ENCODE data around the gene EFNA5.
A peak's percentile ranks its signal among the peaks of the same experiment; 100 is the strongest.

The EFNA5 gene

DNA sequence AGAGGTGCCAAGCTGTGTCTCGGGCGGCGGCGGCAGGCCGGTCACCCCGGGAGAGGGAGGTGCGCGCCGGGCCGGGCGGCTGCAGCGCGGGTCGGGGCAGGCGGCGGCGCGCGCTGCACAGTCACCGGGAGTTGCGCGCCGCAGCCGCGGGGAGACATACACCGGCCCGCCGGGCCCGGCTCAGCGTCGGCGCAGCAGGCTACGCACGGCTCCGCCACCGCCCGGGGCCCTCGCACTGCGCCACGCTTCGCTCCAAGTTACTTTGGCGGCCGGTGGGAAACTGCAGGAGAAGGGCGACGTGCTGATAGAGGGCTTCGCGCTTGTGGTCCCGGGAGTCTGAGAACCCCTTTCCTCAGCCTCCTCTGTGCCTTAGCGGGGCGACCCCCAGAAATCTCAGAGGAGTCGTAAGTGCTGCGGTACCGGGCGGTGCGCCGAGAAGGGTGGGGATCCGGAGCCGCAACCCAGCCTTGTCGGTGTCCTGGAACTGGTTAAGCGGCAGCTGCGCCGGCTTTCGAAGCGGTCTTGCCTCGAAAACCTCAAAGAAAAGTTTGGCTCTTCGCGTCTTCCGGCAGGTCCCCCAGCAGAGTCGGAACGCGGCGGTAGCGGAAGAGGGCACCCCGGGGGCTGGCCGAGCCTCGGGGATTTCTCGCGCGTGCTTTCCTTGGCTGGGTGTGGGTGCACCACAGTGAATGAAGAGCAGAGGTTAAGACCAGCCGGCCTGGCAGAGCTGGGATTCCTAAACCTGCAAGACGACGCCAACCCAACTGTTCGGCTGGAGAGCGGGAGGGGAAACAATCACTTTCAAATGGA, at the start of gene EFNA5:
Gene EFNA5 (minus strand): TSS at position 6 of the 810 bp plus-strand sequence.
- peak within 1 kb of the TSS; percentile 83 for H3K4me3 Mint-ChIP-seq
- no peak within 1 kb of the TSS for H3K27ac Mint-ChIP-seq
- H3K4me1 Mint-ChIP-seq (ENCODE audit: low read depth): peaks cover 26% of the 10 kb centered on the region
- peaks cover 42% of the 10 kb centered on the region for H3K27me3 Mint-ChIP-seq
- H3K9me3 Mint-ChIP-seq (ENCODE audit: low read depth): no peaks in the 10 kb centered on the region
- H3K36me3 Mint-ChIP-seq: no peaks in the 10 kb centered on the region

DNA sequence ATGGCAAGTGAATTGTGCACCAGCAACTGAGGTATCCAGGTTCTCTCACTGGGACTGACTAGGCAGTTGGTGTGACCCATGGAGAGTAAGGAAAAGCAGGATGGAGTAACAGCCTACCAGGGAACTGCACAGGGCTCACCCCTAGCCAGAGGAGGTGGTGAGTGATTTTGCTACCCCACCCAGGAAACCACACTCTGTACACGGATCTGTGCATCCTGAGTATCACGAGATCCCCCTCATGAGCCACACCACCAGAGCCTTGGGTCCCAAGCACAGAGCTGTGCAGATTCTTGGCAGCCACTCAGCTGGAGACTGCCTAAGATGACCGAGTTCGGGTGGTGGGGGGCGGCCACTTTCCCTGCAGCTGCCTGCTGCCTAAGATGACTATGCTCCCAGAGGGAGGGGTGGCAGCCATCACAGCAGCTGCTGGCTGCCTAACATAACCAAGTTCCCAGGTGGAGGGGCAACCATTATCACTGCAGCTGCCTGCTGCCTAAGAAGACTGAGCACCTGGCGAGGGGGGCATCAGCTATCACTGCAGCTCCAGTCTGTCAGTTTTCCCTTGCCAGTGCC, 48.4 kb upstream of the EFNA5 start:
- Mint-ChIP-seq H3K4me1 (ENCODE audit: low read depth) (no peaks in the 10 kb centered on the region), H3K27ac (no peak overlapping the region), H3K9me3 (ENCODE audit: low read depth) (peaks cover 13% of the 10 kb centered on the region), H3K36me3 (no peaks in the 10 kb centered on the region), H3K27me3 (peaks cover 6% of the 10 kb centered on the region), H3K4me3 (no peak overlapping the region)

DNA sequence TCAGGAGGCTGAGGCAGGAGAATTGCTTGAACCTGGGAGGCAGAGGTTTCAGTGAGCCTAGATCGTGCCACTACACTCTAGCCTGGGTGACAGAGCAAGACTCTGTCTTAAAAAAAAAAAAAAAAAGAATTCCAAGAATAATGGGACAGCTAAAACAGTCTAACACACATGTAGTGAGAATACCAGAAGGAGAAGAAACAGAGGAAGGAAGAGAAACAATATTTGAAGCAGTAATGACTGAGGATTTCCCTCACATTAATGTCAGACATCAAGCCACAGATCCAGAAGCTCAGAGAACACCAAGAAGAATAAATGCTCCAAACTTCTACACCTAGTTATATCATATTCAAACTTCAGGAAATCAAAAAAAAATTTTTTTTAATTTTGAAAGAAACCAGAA, 47.1 kb upstream of the EFNA5 start:
- Mint-ChIP-seq H3K4me3 (no peak overlapping the region), H3K4me1 (ENCODE audit: low read depth) (no peaks in the 10 kb centered on the region), H3K9me3 (ENCODE audit: low read depth) (peaks cover 13% of the 10 kb centered on the region), H3K36me3 (no peaks in the 10 kb centered on the region), H3K27me3 (peaks cover 11% of the 10 kb centered on the region), H3K27ac (no peak overlapping the region)

DNA sequence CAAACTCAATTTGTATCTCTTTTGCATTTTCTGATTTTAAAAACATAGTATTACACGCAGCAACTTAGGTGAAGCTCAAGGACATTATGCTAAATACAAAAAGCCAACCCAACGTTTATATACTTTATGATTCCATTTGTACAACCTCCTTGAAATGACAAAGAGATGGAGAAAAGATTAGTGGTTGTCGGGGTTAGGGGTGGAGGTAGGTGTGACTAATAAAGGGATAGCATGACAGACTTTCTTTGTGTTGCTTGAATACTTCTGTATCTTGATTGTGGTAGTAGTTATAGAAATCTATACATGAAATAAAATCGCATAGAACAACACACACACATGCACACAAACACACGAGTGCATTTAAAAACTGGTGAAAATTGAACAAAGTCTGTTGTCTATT, 42.5 kb upstream of the EFNA5 start:
- Mint-ChIP-seq H3K36me3 (no peaks in the 10 kb centered on the region), H3K9me3 (ENCODE audit: low read depth) (peaks cover 6% of the 10 kb centered on the region), H3K27ac (no peak overlapping the region), H3K4me1 (ENCODE audit: low read depth) (no peaks in the 10 kb centered on the region), H3K4me3 (no peak overlapping the region), H3K27me3 (peaks cover 14% of the 10 kb centered on the region)

DNA sequence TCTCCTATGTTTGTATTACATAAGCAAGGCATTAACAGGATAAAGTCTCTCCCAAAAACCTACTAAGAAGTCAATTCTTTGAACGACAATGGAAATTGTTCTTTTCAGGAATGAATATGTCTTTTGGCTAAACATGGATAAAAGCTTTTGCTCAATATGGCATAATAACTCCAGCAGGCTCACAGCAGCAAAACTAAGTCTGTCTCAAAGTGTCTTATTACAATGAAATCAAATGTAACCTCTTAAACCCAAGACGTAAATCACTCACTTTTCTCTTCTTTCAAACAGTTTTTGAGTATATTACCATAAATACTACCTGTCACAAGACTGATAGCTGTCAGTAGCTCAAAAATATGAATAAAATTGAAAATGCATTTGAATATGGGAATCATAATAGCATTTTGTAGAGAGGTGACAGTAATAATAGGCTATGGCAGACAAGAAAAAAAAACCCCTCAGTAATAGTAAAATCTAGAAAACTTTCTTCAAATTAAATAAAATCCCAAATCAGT, 41.7 kb upstream of the EFNA5 start:
- Mint-ChIP-seq H3K4me3 (no peak overlapping the region), H3K9me3 (ENCODE audit: low read depth) (peaks cover 11% of the 10 kb centered on the region), H3K36me3 (no peaks in the 10 kb centered on the region), H3K27me3 (peaks cover 16% of the 10 kb centered on the region), H3K4me1 (ENCODE audit: low read depth) (no peaks in the 10 kb centered on the region), H3K27ac (no peak overlapping the region)

DNA sequence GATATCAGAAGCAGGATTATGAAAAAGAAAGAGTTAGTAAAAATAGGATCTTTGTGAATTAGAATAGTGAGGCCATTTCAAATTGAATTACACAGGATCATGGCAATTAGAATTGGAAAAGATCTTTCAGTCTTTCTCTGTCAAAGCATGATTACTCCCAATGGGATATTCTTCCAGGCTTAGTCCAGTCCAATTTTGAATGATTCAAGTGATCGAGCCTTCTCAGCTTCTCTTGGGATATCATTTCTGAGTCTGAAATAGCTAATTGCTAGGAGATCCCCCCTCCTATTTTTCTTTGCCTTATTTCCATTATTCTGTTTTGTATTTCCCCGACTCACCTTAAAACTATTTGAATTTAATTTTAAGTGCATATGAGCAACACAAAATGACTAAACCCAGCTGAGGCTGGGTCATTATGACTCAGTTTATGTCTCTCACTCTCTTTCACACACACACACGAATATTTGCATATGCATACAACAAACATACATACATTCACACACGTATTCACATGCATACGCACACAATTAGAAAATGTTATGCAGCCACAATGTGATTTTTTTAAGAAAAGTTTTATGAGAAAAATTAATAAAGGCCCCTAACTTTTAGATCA, 34.8 kb upstream of the EFNA5 start:
- Mint-ChIP-seq H3K27ac (no peak overlapping the region), H3K4me1 (ENCODE audit: low read depth) (no peaks in the 10 kb centered on the region), H3K9me3 (ENCODE audit: low read depth) (peaks cover 7% of the 10 kb centered on the region), H3K27me3 (peaks cover 7% of the 10 kb centered on the region), H3K36me3 (no peaks in the 10 kb centered on the region), H3K4me3 (no peak overlapping the region)

DNA sequence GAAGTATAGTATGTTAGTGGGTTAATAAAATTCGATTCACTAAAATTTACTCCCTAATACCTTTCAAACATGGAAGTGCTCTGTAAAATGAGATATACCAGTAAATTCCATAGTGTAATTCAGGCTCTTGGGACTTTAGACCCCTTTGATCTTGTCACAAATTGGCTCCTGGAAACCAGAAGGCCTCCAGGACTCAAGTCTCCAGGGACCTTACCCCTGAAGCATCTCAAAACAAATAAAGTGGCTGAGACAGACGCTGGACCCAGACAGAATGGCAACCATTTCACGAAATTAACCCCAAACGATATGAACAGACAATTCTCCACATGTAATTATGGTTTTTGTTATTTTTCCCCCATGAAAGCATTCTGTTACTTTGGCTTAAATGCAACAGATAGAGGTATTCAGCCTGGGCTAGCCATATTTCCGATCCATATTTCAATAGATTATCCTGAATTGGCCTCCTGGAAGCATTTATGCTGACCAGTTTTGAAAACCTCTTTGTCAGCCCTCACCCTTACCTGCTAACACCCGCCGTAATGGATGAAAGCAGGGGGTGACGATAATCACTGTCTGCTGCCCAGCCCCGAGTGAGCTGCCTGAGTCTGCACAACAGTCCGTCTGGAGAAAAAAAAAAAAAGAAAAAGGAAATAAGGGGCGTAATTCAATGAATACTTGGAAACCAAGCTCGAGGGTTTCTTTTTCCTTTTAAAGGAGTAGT, 34.1 kb upstream of the EFNA5 start:
- Mint-ChIP-seq H3K4me3 (no peak overlapping the region), H3K4me1 (ENCODE audit: low read depth) (no peaks in the 10 kb centered on the region), H3K27me3 (peaks cover 7% of the 10 kb centered on the region), H3K36me3 (no peaks in the 10 kb centered on the region), H3K27ac (no peak overlapping the region), H3K9me3 (ENCODE audit: low read depth) (peaks cover 7% of the 10 kb centered on the region)

DNA sequence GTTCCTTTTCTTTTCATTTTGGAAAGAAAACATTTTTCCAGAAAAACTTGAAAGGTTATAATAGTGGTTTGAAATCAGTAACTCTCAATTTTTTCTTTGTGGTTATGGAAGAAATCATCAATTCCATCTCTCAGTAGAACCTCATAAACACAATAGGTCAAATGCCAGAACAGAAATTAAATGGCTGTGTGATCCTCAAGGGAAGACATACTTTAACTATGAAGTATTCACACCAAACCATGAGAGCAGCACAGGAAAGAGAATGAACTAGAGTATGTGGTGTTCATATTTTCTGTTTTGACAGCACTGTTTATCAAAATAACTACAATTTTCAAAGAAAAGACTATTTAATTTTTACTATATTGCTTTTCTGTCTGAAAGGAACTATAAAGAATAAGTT, 29.7 kb upstream of the EFNA5 start:
- Mint-ChIP-seq H3K27ac (no peak overlapping the region), H3K27me3 (peaks cover 5% of the 10 kb centered on the region), H3K4me3 (no peak overlapping the region), H3K36me3 (no peaks in the 10 kb centered on the region), H3K4me1 (ENCODE audit: low read depth) (no peaks in the 10 kb centered on the region), H3K9me3 (ENCODE audit: low read depth) (no peaks in the 10 kb centered on the region)

DNA sequence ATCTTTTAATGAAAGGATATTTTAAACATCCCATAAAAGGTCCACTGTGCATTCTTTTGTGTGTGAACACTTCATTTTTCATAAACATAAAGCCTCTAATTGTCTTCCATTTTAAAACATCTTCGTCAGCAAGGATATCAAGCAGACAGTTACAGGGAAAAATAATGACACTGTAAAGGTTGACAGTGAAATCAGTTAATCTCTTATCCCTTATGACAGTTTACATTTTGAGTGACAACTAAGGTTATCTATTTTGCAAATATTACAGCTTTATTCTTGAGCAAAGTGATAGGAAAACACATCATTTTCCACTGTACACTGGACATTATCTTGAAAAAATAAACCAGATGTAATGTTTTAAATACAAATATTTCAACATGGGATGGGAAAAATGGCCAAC, 28.7 kb upstream of the EFNA5 start:
- Mint-ChIP-seq H3K9me3 (ENCODE audit: low read depth) (no peaks in the 10 kb centered on the region), H3K4me1 (ENCODE audit: low read depth) (no peaks in the 10 kb centered on the region), H3K27ac (no peak overlapping the region), H3K27me3 (peaks cover 5% of the 10 kb centered on the region), H3K4me3 (no peak overlapping the region), H3K36me3 (no peaks in the 10 kb centered on the region)

DNA sequence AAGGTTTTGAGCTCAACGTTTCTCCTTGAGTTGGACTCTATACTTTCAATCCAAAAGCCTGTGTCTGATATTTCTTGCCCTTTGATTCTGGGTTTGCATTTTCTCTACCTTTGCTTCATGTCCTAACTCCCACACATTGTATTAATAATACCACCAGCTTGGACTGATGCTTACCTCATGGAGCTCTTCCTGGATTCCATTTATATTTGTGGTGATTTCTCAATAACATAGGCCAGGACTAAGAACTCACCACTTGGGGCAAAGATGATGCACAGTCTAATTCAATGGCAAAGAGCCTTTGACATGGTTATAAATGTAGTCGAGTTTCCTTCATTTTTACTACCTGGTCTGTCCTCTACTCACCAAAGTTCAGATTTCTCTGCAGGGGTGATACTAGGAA, 27.5 kb upstream of the EFNA5 start:
- no peak overlapping the region for H3K4me3 Mint-ChIP-seq
- H3K9me3 Mint-ChIP-seq (ENCODE audit: low read depth): no peaks in the 10 kb centered on the region
- H3K27ac Mint-ChIP-seq: no peak overlapping the region
- H3K4me1 Mint-ChIP-seq (ENCODE audit: low read depth): no peaks in the 10 kb centered on the region
- H3K27me3 Mint-ChIP-seq: peaks cover 2% of the 10 kb centered on the region
- no peaks in the 10 kb centered on the region for H3K36me3 Mint-ChIP-seq

DNA sequence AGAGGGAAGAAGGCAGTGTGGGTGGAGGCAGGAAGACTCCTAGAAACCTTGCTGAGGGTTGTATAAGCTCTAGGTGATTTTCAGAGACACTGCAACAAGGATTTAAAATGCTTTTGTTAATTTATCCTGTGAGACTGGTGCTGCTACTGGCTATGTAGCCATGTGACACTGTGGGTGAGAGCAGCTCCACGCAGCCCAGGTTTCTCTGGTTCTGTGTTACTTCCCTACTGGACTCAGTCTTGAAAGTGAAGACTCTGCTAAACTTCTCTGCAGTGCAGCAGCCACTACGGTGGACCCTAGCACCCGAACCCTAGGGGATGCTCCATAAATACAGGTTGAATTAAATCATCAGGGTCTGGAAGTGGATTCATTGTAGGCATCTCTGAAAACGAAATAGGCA, 25.8 kb upstream of the EFNA5 start:
- Mint-ChIP-seq H3K4me3 (no peak overlapping the region), H3K27ac (no peak overlapping the region), H3K27me3 (no peaks in the 10 kb centered on the region), H3K4me1 (ENCODE audit: low read depth) (no peaks in the 10 kb centered on the region), H3K36me3 (no peaks in the 10 kb centered on the region), H3K9me3 (ENCODE audit: low read depth) (peaks cover 5% of the 10 kb centered on the region)

DNA sequence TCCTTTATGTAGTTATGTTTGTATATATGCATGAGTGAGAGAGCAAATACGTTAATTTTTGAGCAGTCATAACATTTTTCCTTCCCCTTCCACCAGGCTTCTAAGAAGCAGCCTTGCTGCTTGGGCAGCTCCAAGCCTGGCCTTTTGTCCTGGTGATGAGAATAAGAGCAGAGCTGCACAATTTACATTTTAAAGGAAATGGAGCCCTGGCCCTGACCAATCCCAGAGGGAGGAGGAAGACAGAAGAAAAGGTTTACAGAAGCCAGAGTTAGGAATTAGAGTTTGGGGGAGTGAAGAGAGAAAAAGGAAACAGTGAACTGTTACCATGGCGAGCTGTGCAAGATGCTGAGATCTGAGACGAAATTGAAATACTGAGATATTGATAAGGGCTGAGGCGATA, 25.3 kb upstream of the EFNA5 start:
- Mint-ChIP-seq H3K4me3 (no peak overlapping the region), H3K27ac (no peak overlapping the region), H3K4me1 (ENCODE audit: low read depth) (no peaks in the 10 kb centered on the region), H3K36me3 (no peaks in the 10 kb centered on the region), H3K27me3 (no peaks in the 10 kb centered on the region), H3K9me3 (ENCODE audit: low read depth) (peaks cover 5% of the 10 kb centered on the region)

DNA sequence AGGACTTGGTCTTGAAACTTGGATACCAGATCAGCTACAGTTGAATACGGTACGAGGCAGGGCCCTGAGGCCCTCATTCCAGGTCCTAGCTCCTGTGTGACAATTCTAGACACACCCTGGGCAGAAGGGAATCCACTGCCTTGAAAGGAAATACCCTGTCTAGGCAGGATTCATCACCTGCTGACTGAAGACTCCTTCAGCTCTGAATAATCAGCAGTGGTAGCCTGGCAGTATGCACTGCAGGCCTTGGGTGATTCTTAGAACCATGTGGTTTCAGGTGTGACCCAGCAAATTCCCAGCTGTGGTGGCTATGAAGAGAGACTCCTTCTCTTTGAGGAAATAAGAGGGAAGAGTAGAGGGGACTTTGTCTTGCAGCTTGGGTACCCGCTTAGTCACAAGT, 17.2 kb upstream of the EFNA5 start:
- H3K27me3 Mint-ChIP-seq: peaks cover 5% of the 10 kb centered on the region
- no peaks in the 10 kb centered on the region for H3K36me3 Mint-ChIP-seq
- no peak overlapping the region for H3K27ac Mint-ChIP-seq
- no peaks in the 10 kb centered on the region for H3K4me1 Mint-ChIP-seq (ENCODE audit: low read depth)
- H3K9me3 Mint-ChIP-seq (ENCODE audit: low read depth): peaks cover 5% of the 10 kb centered on the region
- H3K4me3 Mint-ChIP-seq: no peak overlapping the region

DNA sequence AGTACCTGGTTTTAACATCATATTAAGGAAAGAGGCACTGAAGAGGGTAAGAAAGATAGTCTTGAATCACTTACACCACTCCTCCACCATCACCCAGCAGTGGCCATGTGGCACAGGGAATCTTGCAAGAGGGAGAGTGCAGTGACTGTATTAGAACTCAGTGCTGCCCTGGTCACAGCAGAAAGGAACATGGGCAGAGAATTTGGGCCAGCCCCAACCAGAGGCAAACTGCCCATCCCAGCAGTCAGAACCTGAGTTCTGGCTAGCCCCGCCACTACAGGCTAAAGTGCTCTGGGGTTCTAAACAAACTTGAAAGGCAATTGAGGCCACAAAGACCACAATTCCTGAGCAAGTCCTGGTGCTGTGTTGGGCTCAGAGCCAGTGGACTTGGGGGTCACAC, 16.7 kb upstream of the EFNA5 start:
- Mint-ChIP-seq H3K9me3 (ENCODE audit: low read depth) (peaks cover 5% of the 10 kb centered on the region), H3K36me3 (no peaks in the 10 kb centered on the region), H3K27ac (no peak overlapping the region), H3K4me1 (ENCODE audit: low read depth) (no peaks in the 10 kb centered on the region), H3K27me3 (peaks cover 5% of the 10 kb centered on the region), H3K4me3 (no peak overlapping the region)

DNA sequence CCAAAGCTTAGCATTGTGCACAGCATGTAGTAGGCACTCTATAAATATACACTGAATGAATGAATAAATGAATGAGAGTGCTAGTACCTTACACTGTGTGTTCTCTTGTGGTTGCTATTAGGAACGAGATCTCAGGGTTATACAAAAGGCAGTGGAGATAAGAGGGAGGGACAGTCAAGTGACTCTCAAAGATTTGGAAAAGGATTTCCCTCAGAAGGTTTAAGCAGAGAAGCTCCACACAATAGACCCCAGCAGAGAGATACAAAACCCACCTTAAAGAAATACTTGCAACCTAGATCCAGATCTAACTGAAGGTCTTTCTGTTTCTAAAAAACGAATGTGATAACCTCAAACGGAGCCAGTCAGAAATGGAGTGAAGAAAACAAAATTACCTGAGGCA, 11.8 kb upstream of the EFNA5 start:
- Mint-ChIP-seq H3K36me3 (no peaks in the 10 kb centered on the region), H3K9me3 (ENCODE audit: low read depth) (no peaks in the 10 kb centered on the region), H3K4me3 (no peak overlapping the region), H3K4me1 (ENCODE audit: low read depth) (no peaks in the 10 kb centered on the region), H3K27me3 (peaks cover 13% of the 10 kb centered on the region), H3K27ac (no peak overlapping the region)

Measured in activated naive CD8-positive, alpha-beta T cell (primary cell).